GM23338 (cell line): ENCODE results near the gene TF. TPM values are rescaled to one million over a fixed set of nuclear protein-coding genes. Genes with fewer than 3 reads are reported as not detected.

Experiments used
- CTCF ChIP-seq, 2 experiments: fragments of 200-600 bp in 1 of 2; sonication (generic) in 1 of 2; conservative IDR thresholded peaks; 2 replicates each; pipeline versions ENCODE4 v1.5.1 to v1.6.1; 2016 to 2017; ENCODE audit warnings: antibody characterized with exemption in 2 of 2, low read depth in 2 of 2, mild to moderate bottlenecking in 2 of 2, moderate library complexity in 1 of 2
- EZH2 ChIP-seq: fragments of 200-600 bp; sonication (generic); IDR thresholded peaks from one replicate; pipeline ENCODE4 v1.8.0; 2017; ENCODE audit warnings: antibody characterized with exemption, mild to moderate bottlenecking, low read depth; ENCODE audit not compliant: unreplicated experiment
- EZH2phosphoT487 ChIP-seq: fragments of 200-600 bp; sonication (generic); IDR thresholded peaks from one replicate; pipeline ENCODE4 v1.8.1; 2018; ENCODE audit warnings: antibody characterized with exemption; ENCODE audit not compliant: unreplicated experiment
- ZNF331 ChIP-seq: fragments of 250-450 bp; sonication (Bioruptor Pico); IDR thresholded peaks from 2 replicates; pipeline ENCODE4 v1.5.0; 2020; ENCODE audit warnings: low read depth, mild to moderate bottlenecking, moderate library complexity
- polyA plus RNA-seq: library from polyadenylated mRNA; unstranded; fragments of >200 nt; fragmentation: Nextera tagmentation; extraction: Ambion mirVana; gene quantifications from 2 replicates; pipeline ENCODE4 v1.2.1, GENCODE V29; 2016
- total RNA-seq: library from RNA; depleted of rRNA; stranded (reverse); fragments of >200 nt; shearing (Covaris generic); gene quantifications from 2 replicates; pipeline ENCODE4 v1.2.3, GENCODE V29; 2014
- TF ChIP-seq, protein P1 (sequence below): fragments of 250-450 bp; sonication (Bioruptor Pico); IDR thresholded peaks from 2 replicates; pipeline ENCODE4 v1.5.0; 2020; ENCODE audit warnings: mild to moderate bottlenecking, moderate library complexity
- TF ChIP-seq, protein P2 (sequence below): IDR thresholded peaks from 2 replicates; pipeline ENCODE4 v1.6.1; 2016; ENCODE audit warnings: antibody characterized with exemption

The TF gene
- total and polyA plus RNA-seq, 2 experiments from 2014 or later, result 0.03 to 0.76 TPM

DNA sequence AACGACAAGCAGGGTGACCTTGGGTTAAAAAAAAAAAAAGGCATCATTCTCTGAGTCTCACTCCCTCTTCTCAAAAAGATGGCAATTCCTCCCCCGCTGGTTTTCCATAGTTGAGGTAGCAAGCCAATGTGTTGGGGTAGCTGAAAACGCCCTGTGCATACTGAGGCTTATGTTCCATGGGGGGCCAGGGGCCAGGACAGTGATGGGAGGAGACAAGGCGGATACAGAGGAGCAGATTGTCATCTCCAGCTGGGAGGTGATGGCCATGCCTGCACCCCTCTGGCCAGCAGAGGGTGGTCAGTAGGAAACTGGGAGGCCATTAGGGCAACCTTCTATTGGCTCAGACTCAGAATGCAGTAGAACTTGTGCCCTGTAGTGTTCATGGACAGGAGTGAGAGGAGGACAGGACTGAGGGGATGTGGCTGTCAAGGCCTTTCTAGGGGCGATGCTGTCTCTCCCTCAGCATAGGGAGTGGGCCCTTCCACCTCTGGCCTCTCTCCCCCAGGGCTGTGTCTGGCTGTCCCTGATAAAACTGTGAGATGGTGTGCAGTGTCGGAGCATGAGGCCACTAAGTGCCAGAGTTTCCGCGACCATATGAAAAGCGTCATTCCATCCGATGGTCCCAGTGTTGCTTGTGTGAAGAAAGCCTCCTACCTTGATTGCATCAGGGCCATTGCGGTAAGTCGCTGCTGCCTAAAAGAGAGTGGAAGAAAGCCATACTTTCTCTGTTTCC lies 1.9 kb downstream of the TF start (continued):
- TF ChIP-seq, protein P1, sequence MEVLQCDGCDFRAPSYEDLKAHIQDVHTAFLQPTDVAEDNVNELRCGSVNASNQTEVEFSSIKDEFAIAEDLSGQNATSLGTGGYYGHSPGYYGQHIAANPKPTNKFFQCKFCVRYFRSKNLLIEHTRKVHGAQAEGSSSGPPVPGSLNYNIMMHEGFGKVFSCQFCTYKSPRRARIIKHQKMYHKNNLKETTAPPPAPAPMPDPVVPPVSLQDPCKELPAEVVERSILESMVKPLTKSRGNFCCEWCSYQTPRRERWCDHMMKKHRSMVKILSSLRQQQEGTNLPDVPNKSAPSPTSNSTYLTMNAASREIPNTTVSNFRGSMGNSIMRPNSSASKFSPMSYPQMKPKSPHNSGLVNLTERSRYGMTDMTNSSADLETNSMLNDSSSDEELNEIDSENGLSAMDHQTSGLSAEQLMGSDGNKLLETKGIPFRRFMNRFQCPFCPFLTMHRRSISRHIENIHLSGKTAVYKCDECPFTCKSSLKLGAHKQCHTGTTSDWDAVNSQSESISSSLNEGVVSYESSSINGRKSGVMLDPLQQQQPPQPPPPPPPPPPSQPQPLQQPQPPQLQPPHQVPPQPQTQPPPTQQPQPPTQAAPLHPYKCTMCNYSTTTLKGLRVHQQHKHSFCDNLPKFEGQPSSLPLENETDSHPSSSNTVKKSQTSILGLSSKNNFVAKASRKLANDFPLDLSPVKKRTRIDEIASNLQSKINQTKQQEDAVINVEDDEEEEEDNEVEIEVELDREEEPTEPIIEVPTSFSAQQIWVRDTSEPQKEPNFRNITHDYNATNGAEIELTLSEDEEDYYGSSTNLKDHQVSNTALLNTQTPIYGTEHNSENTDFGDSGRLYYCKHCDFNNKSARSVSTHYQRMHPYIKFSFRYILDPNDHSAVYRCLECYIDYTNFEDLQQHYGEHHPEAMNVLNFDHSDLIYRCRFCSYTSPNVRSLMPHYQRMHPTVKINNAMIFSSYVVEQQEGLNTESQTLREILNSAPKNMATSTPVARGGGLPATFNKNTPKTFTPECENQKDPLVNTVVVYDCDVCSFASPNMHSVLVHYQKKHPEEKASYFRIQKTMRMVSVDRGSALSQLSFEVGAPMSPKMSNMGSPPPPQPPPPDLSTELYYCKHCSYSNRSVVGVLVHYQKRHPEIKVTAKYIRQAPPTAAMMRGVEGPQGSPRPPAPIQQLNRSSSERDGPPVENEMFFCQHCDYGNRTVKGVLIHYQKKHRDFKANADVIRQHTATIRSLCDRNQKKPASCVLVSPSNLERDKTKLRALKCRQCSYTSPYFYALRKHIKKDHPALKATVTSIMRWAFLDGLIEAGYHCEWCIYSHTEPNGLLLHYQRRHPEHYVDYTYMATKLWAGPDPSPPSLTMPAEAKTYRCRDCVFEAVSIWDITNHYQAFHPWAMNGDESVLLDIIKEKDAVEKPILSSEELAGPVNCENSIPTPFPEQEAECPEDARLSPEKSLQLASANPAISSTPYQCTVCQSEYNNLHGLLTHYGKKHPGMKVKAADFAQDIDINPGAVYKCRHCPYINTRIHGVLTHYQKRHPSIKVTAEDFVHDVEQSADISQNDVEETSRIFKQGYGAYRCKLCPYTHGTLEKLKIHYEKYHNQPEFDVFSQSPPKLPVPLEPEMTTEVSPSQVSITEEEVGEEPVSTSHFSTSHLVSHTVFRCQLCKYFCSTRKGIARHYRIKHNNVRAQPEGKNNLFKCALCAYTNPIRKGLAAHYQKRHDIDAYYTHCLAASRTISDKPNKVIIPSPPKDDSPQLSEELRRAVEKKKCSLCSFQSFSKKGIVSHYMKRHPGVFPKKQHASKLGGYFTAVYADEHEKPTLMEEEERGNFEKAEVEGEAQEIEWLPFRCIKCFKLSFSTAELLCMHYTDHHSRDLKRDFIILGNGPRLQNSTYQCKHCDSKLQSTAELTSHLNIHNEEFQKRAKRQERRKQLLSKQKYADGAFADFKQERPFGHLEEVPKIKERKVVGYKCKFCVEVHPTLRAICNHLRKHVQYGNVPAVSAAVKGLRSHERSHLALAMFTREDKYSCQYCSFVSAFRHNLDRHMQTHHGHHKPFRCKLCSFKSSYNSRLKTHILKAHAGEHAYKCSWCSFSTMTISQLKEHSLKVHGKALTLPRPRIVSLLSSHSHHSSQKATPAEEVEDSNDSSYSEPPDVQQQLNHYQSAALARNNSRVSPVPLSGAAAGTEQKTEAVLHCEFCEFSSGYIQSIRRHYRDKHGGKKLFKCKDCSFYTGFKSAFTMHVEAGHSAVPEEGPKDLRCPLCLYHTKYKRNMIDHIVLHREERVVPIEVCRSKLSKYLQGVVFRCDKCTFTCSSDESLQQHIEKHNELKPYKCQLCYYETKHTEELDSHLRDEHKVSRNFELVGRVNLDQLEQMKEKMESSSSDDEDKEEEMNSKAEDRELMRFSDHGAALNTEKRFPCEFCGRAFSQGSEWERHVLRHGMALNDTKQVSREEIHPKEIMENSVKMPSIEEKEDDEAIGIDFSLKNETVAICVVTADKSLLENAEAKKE (CRISPR knock-in tag), result no peak
- TF ChIP-seq, protein P2, sequence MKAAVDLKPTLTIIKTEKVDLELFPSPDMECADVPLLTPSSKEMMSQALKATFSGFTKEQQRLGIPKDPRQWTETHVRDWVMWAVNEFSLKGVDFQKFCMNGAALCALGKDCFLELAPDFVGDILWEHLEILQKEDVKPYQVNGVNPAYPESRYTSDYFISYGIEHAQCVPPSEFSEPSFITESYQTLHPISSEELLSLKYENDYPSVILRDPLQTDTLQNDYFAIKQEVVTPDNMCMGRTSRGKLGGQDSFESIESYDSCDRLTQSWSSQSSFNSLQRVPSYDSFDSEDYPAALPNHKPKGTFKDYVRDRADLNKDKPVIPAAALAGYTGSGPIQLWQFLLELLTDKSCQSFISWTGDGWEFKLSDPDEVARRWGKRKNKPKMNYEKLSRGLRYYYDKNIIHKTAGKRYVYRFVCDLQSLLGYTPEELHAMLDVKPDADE, result no peak
- TF ChIP-seq EZH2 (no peak), EZH2phosphoT487 (no peak), ZNF331 (CRISPR knock-in tag) (no peak), CTCF (conservative IDR thresholded peaks at IDR 0.05; ENCODE audit: low read depth in 2 of 2) (no peak)
